ENCODE data around the gene THUMPD3.

The THUMPD3 gene

DNA sequence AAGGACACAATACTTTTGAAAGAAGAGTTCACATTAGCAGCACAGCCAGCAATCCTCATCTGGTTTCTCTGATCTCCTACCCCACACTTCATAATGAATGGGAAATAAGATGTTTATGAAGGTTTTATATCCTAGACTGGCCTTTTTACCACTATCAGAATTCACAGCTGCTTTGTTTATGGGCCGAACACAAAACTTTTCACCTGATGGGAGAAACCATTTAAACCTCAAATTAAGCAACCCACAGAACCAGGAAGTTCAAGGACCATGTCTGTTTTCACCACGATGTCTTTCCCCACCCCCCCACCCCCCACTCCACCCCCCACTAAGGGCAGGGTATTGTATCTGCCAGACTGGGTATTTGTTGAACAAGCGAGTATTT lies 23.2 kb downstream of the THUMPD3 start:
- TF ChIP-seq, protein P1, sequence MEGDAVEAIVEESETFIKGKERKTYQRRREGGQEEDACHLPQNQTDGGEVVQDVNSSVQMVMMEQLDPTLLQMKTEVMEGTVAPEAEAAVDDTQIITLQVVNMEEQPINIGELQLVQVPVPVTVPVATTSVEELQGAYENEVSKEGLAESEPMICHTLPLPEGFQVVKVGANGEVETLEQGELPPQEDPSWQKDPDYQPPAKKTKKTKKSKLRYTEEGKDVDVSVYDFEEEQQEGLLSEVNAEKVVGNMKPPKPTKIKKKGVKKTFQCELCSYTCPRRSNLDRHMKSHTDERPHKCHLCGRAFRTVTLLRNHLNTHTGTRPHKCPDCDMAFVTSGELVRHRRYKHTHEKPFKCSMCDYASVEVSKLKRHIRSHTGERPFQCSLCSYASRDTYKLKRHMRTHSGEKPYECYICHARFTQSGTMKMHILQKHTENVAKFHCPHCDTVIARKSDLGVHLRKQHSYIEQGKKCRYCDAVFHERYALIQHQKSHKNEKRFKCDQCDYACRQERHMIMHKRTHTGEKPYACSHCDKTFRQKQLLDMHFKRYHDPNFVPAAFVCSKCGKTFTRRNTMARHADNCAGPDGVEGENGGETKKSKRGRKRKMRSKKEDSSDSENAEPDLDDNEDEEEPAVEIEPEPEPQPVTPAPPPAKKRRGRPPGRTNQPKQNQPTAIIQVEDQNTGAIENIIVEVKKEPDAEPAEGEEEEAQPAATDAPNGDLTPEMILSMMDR (IDR thresholded peaks at IDR 0.05) = no peak

DNA sequence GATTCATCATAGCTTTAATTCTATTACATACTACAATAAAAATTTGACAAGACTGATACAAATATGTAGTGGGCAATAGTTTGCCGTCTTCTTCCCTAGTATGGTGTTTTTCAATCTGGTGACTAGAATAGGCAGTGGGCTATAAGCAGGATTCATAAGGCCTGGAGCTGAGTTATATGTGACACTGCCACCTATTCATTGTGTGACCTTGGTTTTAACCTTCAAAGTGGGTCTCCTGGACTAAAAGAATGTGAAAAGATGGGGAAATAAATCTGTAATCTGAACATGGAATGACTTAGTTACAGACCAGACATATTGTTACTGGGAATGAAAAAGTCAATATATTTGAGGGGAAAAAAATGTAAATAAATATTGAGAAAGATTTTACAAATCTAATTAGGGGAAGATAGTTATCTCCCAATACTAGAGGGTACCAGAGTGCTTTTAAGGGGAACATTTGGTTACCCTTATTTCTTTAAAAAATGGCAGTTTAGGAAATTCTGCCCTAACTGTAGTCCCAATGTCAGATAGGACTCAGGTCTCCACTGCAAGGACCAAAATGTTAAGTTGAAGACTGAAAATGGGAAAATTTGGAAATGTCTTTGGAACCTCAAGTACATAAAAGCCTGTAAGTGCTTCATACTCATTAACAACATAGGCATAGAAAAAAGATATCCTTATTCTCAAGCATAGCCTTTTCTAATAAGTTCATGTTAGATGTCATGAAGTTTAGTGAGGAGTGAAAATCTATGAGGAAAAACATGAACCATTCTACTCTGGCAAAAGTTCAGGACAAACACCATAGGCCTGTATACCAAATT lies 23.9 kb downstream of the THUMPD3 start:
- TF ChIP-seq, protein P1 (IDR thresholded peaks at IDR 0.05) = no peak

GRCh38 chr3:9387322-9387655 lies 24.4 kb downstream of the THUMPD3 start:
- TF ChIP-seq, protein P1 (IDR thresholded peaks at IDR 0.05) = no peak

- TF ChIP-seq, protein P1 (IDR thresholded peaks at IDR 0.05) = no peak
Observed at GRCh38 chr3:9388142-9388541, 25.3 kb downstream of the THUMPD3 start.

- TF ChIP-seq, protein P1 (IDR thresholded peaks at IDR 0.05) = no peak
Observed at GRCh38 chr3:9388562-9389272, 25.9 kb downstream of the THUMPD3 start.

GRCh38 chr3:9390265-9390888 lies 27.5 kb downstream of the THUMPD3 start:
- TF ChIP-seq, protein P1 (IDR thresholded peaks at IDR 0.05) = no peak

GRCh38 chr3:9392041-9392440 lies 29.2 kb downstream of the THUMPD3 start:
- TF ChIP-seq, protein P1 (IDR thresholded peaks at IDR 0.05) = no peak
